HCT116 (cell line): ENCODE results near the gene WDR72. TPM values are rescaled to one million over a fixed set of nuclear protein-coding genes. Genes with fewer than 3 reads are reported as not detected.

Experiments
- ATAC-seq: fragments of 200-7000 bp; cut with Tn5 transposase; 2 replicates; pipeline ENCODE4 v1.9.1; 2020; ENCODE audit warnings: mild to moderate bottlenecking, moderate library complexity
- BruUV-seq: library from RNA; stranded (reverse); fragments of 400-500 nt; replicated peaks from 2 replicates; lab custom pipeline; 2021; lab: Mats Ljungman, UMichigan
- CTCF ChIA-PET: fragments of 300-600 bp; sonication (Branson Sonifier 250); formaldehyde crosslinking; loops from one replicate; lab custom pipeline; 2021; ENCODE audit warnings: antibody characterized with exemption; lab: Charles Lee
- POLR2A ChIA-PET: fragments of 300-600, 350-600 bp; sonication (Branson Sonifier 250); formaldehyde crosslinking; loops from one replicate; lab custom pipeline; 2021; ENCODE audit warnings: antibody characterized with exemption; lab: Charles Lee
- RAD21 ChIA-PET, 2 experiments: fragments of 300-600 bp; sonication (Branson Sonifier 250); formaldehyde crosslinking; loops; one replicate each; lab custom pipeline; 2023; ENCODE audit warnings: low total read pairs in 2 of 2; ENCODE audit not compliant: uncharacterized antibody in 2 of 2, unreplicated experiment in 2 of 2, low non-redundant PET in 1 of 2; lab: Charles Lee
- DNase-seq: peaks from one replicate; pipeline ENCODE4 v3.0.0-alpha.2; 2010; ENCODE audit warnings: low read depth, low spot score
- H2AFZ ChIP-seq: fragments of 200-600 bp; shearing (Covaris generic), sonication (generic); 2 replicates; pipeline ENCODE4 v1.6.1; 2017; ENCODE audit warnings: low read depth, mixed run types, mixed read lengths, antibody characterized with exemption, low read length; ENCODE audit not compliant: poor library complexity, severe bottlenecking
- H3K27ac ChIP-seq: 2 replicates; pipeline ENCODE4 v1.5.1; 2012; ENCODE audit warnings: low read depth, low read length
- H3K27me3 ChIP-seq: fragments of 200-600 bp; sonication (generic); 2 replicates; pipeline ENCODE4 v1.6.1; 2016; ENCODE audit warnings: mixed run types, low read length, mixed read lengths; ENCODE audit not compliant: insufficient read depth
- H3K36me3 ChIP-seq, 2 experiments: fragments of 200-500 bp in 1 of 2; fragments of 200-600 bp in 1 of 2; sonication (Bioruptor generic) in 1 of 2; sonication (generic) in 1 of 2; 2 replicates each; pipeline versions ENCODE4 v1.5.1 to v1.6.1; 2014 to 2016; ENCODE audit warnings: low read length in 2 of 2, inconsistent platforms in 1 of 2, mixed read lengths in 1 of 2, mixed run types in 1 of 2; ENCODE audit not compliant: insufficient read depth in 2 of 2, control insufficient read depth in 1 of 2
- H3K4me1 ChIP-seq, 2 experiments: fragments of 200-600 bp in 1 of 2; sonication (generic) in 1 of 2; 2 replicates each; pipeline versions ENCODE4 v1.5.1 to v1.6.1; 2012 to 2017; ENCODE audit warnings: low read length in 2 of 2, inconsistent platforms in 1 of 2, mild to moderate bottlenecking in 1 of 2, mixed read lengths in 1 of 2, mixed run types in 1 of 2, moderate library complexity in 1 of 2; ENCODE audit not compliant: insufficient read depth in 2 of 2, control insufficient read depth in 1 of 2
- H3K4me2 ChIP-seq: fragments of 200-600 bp; sonication (generic); 2 replicates; pipeline ENCODE4 v1.6.1; 2017; ENCODE audit warnings: mixed run types, low read length, mixed read lengths
- H3K4me3 ChIP-seq, 2 experiments: fragments of 200-600 bp in 1 of 2; sonication (generic) in 1 of 2; replicated peaks in 1 of 2; 2 replicates each; pipeline ENCODE4 v1.5.1; 2011 to 2016; ENCODE audit warnings: low read length in 2 of 2, control low read depth in 1 of 2, low read depth in 1 of 2, mild to moderate bottlenecking in 1 of 2, mixed read lengths in 1 of 2, mixed run types in 1 of 2
- H3K79me2 ChIP-seq: fragments of 200-600 bp; sonication (generic); 2 replicates; pipeline ENCODE4 v1.6.1; 2017; ENCODE audit warnings: mild to moderate bottlenecking, mixed run types, low read length, moderate library complexity, mixed read lengths; ENCODE audit not compliant: insufficient read depth
- H3K9ac ChIP-seq: fragments of 200-600 bp; sonication (generic); 2 replicates; pipeline ENCODE4 v1.6.1; 2016; ENCODE audit warnings: low read length, mixed read lengths
- H3K9me2 ChIP-seq: fragments of 200-600 bp; sonication (generic), shearing (Covaris generic); 2 replicates; pipeline ENCODE4 v1.6.1; 2017; ENCODE audit warnings: mixed run types, mild to moderate bottlenecking, moderate library complexity; ENCODE audit not compliant: insufficient read depth
- H3K9me3 ChIP-seq, 2 experiments: fragments of 200-500 bp in 1 of 2; fragments of 200-600 bp in 1 of 2; sonication (Bioruptor generic) in 1 of 2; sonication (generic) in 1 of 2; 2 replicates each; pipeline ENCODE4 v1.6.1; 2014 to 2017; ENCODE audit warnings: low read length in 2 of 2, mixed read lengths in 2 of 2, inconsistent platforms in 1 of 2, low read depth in 1 of 2, mild to moderate bottlenecking in 1 of 2, mixed run types in 1 of 2, moderate library complexity in 1 of 2; ENCODE audit not compliant: control insufficient read depth in 1 of 2, insufficient read depth in 1 of 2
- H4K20me1 ChIP-seq: fragments of 200-600 bp; sonication (generic), shearing (Covaris generic); 2 replicates; pipeline ENCODE4 v1.6.1; 2017; ENCODE audit warnings: mixed run types, mild to moderate bottlenecking, moderate library complexity; ENCODE audit not compliant: insufficient read depth
- CBX3 ChIP-seq: IDR thresholded peaks from 2 replicates; pipeline ENCODE4 v1.6.1; 2012; ENCODE audit warnings: low read depth
- EGR1 ChIP-seq: IDR thresholded peaks from 2 replicates; pipeline ENCODE4 v1.6.1; 2012; ENCODE audit warnings: low read depth
- EZH2 ChIP-seq: fragments of 200-600 bp; sonication (generic); IDR thresholded peaks from 2 replicates; pipeline ENCODE4 v1.6.1; 2017; ENCODE audit warnings: antibody characterized with exemption, mixed run types
- JUND ChIP-seq: IDR thresholded peaks from 2 replicates; pipeline ENCODE4 v1.6.1; 2012
- POLR2A ChIP-seq: IDR thresholded peaks from 2 replicates; pipeline ENCODE4 v1.7.0; 2011; ENCODE audit warnings: borderline replicate concordance; ENCODE audit not compliant: insufficient read depth, insufficient read length; ENCODE audit errors: extremely low read depth
- TCF7L2 ChIP-seq: IDR thresholded peaks from 2 replicates; pipeline ENCODE4 v1.7.0; 2011; ENCODE audit warnings: borderline replicate concordance, inconsistent platforms; ENCODE audit not compliant: insufficient read depth, insufficient read length; ENCODE audit errors: extremely low read depth
- ZBTB33 ChIP-seq: IDR thresholded peaks from 2 replicates; pipeline ENCODE4 v1.6.1; 2011; ENCODE audit warnings: mild to moderate bottlenecking, low read length, moderate library complexity; ENCODE audit not compliant: insufficient replicate concordance; ENCODE audit errors: extremely low read depth
- ZFX ChIP-seq: fragments of 450-650 bp; IDR thresholded peaks from 2 replicates; pipeline ENCODE4 v1.6.1; 2017
- intact Hi-C: fragments of 100-400 bp; cut with micrococcal nuclease; formaldehyde crosslinking; loops from 2 replicates; pipeline ENCODE4 v1.10.0; 2022
- total RNA-seq: library from RNA; stranded (reverse); gene quantifications from one replicate; pipeline ENCODE4 v1.2.1, GENCODE V29; 2021; ENCODE audit not compliant: unreplicated experiment
- TF ChIP-seq, protein P1 (sequence below): IDR thresholded peaks from 2 replicates; pipeline ENCODE4 v1.6.1; 2012
- TF ChIP-seq, protein P2 (sequence below), 3 experiments: fragments of 200-600 bp in 1 of 3; sonication (generic) in 1 of 3; IDR thresholded peaks in 2 of 3; conservative IDR thresholded peaks in 1 of 3; 2 replicates each; pipeline ENCODE4 v1.5.1; 2012 to 2017; ENCODE audit warnings: low read depth in 2 of 3, low read length in 2 of 3, antibody characterized with exemption in 1 of 3, borderline replicate concordance in 1 of 3, control low read depth in 1 of 3, mild to moderate bottlenecking in 1 of 3, mixed read lengths in 1 of 3, mixed run types in 1 of 3, moderate library complexity in 1 of 3; ENCODE audit not compliant: insufficient read depth in 1 of 3

WDR72 gene
- total RNA-seq, 1 experiment from 2014 or later = 5.8 TPM

DNA sequence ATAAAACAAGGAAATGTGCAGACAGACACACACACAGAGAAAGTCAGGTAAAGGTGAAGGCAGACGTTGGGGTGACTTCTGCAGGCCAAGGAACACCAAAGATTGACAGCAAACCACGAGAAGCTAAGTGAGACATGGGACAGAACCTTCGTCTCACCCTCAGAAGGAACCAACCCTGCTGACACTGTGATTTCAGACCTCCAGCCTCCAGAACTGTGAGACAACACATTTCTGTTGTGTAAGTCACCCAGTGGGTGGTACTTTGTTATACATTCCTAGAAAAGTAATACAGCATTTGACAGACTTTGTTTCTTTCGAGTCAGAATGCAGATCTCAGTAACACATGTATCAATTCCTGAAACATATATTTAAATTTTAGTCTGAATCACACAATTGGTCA lies 7.1 kb downstream of the WDR72 start:
- H3K9ac ChIP-seq = no peak overlapping the region
- no peaks in the 10 kb centered on the region for H4K20me1 ChIP-seq
- ATAC-seq (no peak), DNase-seq (no peak)
- POLR2A ChIA-PET = no interaction called here
- no TSS peak for BruUV-seq
- no peak overlapping the region for H3K27ac ChIP-seq
- RAD21 ChIA-PET = no interaction called here
- H3K9me3 ChIP-seq = 0 out of 4 replicates have a peak, but pooled peaks cover 0 to under 1% of the 10 kb centered on the region in 2 experiments
- no peaks in the 10 kb centered on the region for H3K4me1 ChIP-seq
- intact Hi-C loops = no loop called here
- H2AFZ ChIP-seq = no peak overlapping the region
- H3K36me3 ChIP-seq = no peaks in the 10 kb centered on the region
- no peaks in the 10 kb centered on the region for H3K9me2 ChIP-seq
- CTCF ChIA-PET = no interaction called here
- H3K27me3 ChIP-seq = no peaks in the 10 kb centered on the region
- no peak overlapping the region for H3K4me3 ChIP-seq
- H3K79me2 ChIP-seq = no peaks in the 10 kb centered on the region
- TF ChIP-seq POLR2A = no peak
- no peak for TF ChIP-seq CBX3
- no peak for TF ChIP-seq EGR1
- TF ChIP-seq ZBTB33 = no peak
- TF ChIP-seq JUND = no peak
- TF ChIP-seq, protein P1, sequence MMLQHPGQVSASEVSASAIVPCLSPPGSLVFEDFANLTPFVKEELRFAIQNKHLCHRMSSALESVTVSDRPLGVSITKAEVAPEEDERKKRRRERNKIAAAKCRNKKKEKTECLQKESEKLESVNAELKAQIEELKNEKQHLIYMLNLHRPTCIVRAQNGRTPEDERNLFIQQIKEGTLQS = no peak
- TF ChIP-seq, protein P2, sequence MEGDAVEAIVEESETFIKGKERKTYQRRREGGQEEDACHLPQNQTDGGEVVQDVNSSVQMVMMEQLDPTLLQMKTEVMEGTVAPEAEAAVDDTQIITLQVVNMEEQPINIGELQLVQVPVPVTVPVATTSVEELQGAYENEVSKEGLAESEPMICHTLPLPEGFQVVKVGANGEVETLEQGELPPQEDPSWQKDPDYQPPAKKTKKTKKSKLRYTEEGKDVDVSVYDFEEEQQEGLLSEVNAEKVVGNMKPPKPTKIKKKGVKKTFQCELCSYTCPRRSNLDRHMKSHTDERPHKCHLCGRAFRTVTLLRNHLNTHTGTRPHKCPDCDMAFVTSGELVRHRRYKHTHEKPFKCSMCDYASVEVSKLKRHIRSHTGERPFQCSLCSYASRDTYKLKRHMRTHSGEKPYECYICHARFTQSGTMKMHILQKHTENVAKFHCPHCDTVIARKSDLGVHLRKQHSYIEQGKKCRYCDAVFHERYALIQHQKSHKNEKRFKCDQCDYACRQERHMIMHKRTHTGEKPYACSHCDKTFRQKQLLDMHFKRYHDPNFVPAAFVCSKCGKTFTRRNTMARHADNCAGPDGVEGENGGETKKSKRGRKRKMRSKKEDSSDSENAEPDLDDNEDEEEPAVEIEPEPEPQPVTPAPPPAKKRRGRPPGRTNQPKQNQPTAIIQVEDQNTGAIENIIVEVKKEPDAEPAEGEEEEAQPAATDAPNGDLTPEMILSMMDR (IDR thresholded peaks at IDR 0.05 in 2 of 3, conservative IDR thresholded peaks at IDR 0.05 in 1 of 3; ENCODE audit: borderline replicate concordance in 1 of 3, insufficient read depth in 1 of 3, low read depth in 2 of 3, low read length in 2 of 3) = no peak
- TF ChIP-seq ZFX = no peak
- no peak for TF ChIP-seq EZH2
- no peak for TF ChIP-seq TCF7L2
- no peak overlapping the region for H3K4me2 ChIP-seq
